AG20443 (cell line): ENCODE results near the gene BCL7B.

Experiments
- DNase-seq: peaks from one replicate; pipeline ENCODE4 v3.0.0; 2012; ENCODE audit warnings: low spot score, mixed read lengths

The BCL7B gene

GRCh38 chr7:73489976-73490375, 67.5 kb downstream of the BCL7B start:
- DNase-seq, result no peak

GRCh38 chr7:73487486-73487885, 70.0 kb downstream of the BCL7B start:
- no peak for DNase-seq
